Astrocyte (in vitro differentiated cells and primary cell): Measurements from ENCODE around the gene EIF5A2. TPM values are rescaled to one million over a fixed set of nuclear protein-coding genes. Genes with fewer than 3 reads are reported as not detected.
"Not testable (repeated sequence)": the region's sequence is repeated elsewhere in the genome, so short reads cannot be mapped to it uniquely, and the experiment has no call there.

Experiments
- DNase-seq: peaks from one replicate; pipeline ENCODE4 v3.0.0-alpha.2; 2010; ENCODE audit warnings: low read depth
- FAIRE-seq: peaks from 2 replicates; lab custom pipeline; 2011; peaks lifted over from hg19 to GRCh38; lab: Jason Lieb, UNC
- H2AFZ ChIP-seq: 2 replicates; pipeline ENCODE4 v1.6.0; 2012; ENCODE audit warnings: low read depth, low read length, inconsistent platforms
- H3K27ac ChIP-seq: 2 replicates; pipeline ENCODE4 v1.5.1; 2011; ENCODE audit warnings: low read depth, low read length, inconsistent platforms
- H3K27me3 ChIP-seq: 2 replicates; pipeline ENCODE4 v1.6.0; 2011; ENCODE audit warnings: low read length, inconsistent platforms; ENCODE audit not compliant: insufficient read depth
- H3K36me3 ChIP-seq: 2 replicates; pipeline ENCODE4 v1.5.1; 2011; ENCODE audit warnings: low read length, inconsistent platforms; ENCODE audit not compliant: insufficient read depth
- H3K4me1 ChIP-seq: 2 replicates; pipeline ENCODE4 v1.5.1; 2011; ENCODE audit warnings: low read length, inconsistent platforms; ENCODE audit not compliant: insufficient read depth
- H3K4me2 ChIP-seq: 2 replicates; pipeline ENCODE4 v1.6.0; 2012; ENCODE audit warnings: low read length, inconsistent platforms
- H3K4me3 ChIP-seq: 2 replicates; pipeline ENCODE4 v1.5.1; 2011; ENCODE audit warnings: low read depth, mild to moderate bottlenecking, low read length, inconsistent platforms; ENCODE audit not compliant: insufficient read depth
- H3K79me2 ChIP-seq: 2 replicates; pipeline ENCODE4 v1.6.0; 2012; ENCODE audit warnings: mild to moderate bottlenecking, low read length, inconsistent platforms; ENCODE audit not compliant: insufficient read depth
- H3K9ac ChIP-seq: 2 replicates; pipeline ENCODE4 v1.6.0; 2012; ENCODE audit warnings: mild to moderate bottlenecking, low read length, inconsistent platforms
- H3K9me3 ChIP-seq: 2 replicates; pipeline ENCODE4 v1.5.1; 2012; ENCODE audit warnings: low read depth, mild to moderate bottlenecking, low read length, inconsistent platforms; ENCODE audit not compliant: insufficient read depth
- H4K20me1 ChIP-seq: 2 replicates; pipeline ENCODE4 v1.6.0; 2012; ENCODE audit warnings: low read length, inconsistent platforms; ENCODE audit not compliant: insufficient read depth
- H3K27ac Mint-ChIP-seq: one replicate; pipeline ENCODE4 v1.8.0; 2021; ENCODE audit warnings: mild to moderate bottlenecking, mixed read lengths; ENCODE audit not compliant: unreplicated experiment
- H3K27me3 Mint-ChIP-seq: one replicate; pipeline ENCODE4 v1.8.0; 2021; ENCODE audit warnings: low read depth, mixed read lengths; ENCODE audit not compliant: unreplicated experiment
- H3K36me3 Mint-ChIP-seq: one replicate; pipeline ENCODE4 v1.8.0; 2021; ENCODE audit warnings: low read depth, mixed read lengths; ENCODE audit not compliant: unreplicated experiment
- H3K4me1 Mint-ChIP-seq: one replicate; pipeline ENCODE4 v1.8.0; 2021; ENCODE audit warnings: low read depth, mixed read lengths; ENCODE audit not compliant: unreplicated experiment
- H3K4me3 Mint-ChIP-seq: one replicate; pipeline ENCODE4 v1.8.0; 2021; ENCODE audit warnings: mild to moderate bottlenecking, moderate library complexity, mixed read lengths; ENCODE audit not compliant: unreplicated experiment
- H3K9me3 Mint-ChIP-seq: one replicate; pipeline ENCODE4 v1.8.0; 2021; ENCODE audit warnings: mild to moderate bottlenecking, mixed read lengths; ENCODE audit not compliant: unreplicated experiment
- CTCF ChIP-seq: IDR thresholded peaks from 2 replicates; pipeline ENCODE4 v1.5.1; 2011; ENCODE audit warnings: low read depth, mild to moderate bottlenecking, inconsistent platforms, low read length, moderate library complexity; ENCODE audit not compliant: insufficient read depth
- EZH2 ChIP-seq: IDR thresholded peaks from 2 replicates; pipeline ENCODE4 v1.6.1; 2012; ENCODE audit warnings: mild to moderate bottlenecking, low read length, inconsistent platforms; ENCODE audit not compliant: insufficient read depth
- total RNA-seq: library from RNA; stranded (reverse); gene quantifications from 2 replicates; pipeline ENCODE4 v1.2.1, GENCODE V29; 2021

The EIF5A2 gene
- total RNA-seq, 1 donor from 2014 or later: 18.6 TPM

DNA sequence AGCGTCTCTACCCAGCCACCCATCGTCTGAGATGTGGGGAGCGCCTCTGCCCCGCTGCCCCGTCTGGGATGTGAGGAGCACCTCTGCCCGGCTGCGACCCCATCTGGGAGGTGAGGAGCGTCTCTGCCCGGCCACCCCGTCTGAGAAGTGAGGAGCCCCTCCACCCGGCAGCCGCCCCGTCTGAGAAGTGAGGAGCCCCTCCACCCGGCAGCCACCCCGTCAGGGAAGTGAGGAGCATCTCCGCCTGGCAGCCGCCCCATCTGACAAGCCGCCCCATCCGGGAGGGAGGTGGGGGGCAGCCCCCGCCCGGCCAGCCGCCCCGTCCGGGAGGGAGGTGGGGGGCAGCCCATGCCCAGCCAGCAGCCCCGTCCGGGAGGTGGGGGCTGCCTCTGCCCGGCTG lies 15.1 kb upstream of the EIF5A2 start:
- H3K9me3 Mint-ChIP-seq: peaks cover 24% of the 10 kb centered on the region
- H4K20me1 ChIP-seq, H2AFZ ChIP-seq, H3K79me2 ChIP-seq, H3K9me3 ChIP-seq, H3K36me3 Mint-ChIP-seq, H3K9ac ChIP-seq, H3K4me3 Mint-ChIP-seq, FAIRE-seq, H3K27me3 ChIP-seq, H3K4me1 ChIP-seq, H3K4me1 Mint-ChIP-seq, DNase-seq, H3K27me3 Mint-ChIP-seq, H3K4me3 ChIP-seq, H3K27ac Mint-ChIP-seq, H3K4me2 ChIP-seq, H3K27ac ChIP-seq, H3K36me3 ChIP-seq: not testable (repeated sequence)

DNA sequence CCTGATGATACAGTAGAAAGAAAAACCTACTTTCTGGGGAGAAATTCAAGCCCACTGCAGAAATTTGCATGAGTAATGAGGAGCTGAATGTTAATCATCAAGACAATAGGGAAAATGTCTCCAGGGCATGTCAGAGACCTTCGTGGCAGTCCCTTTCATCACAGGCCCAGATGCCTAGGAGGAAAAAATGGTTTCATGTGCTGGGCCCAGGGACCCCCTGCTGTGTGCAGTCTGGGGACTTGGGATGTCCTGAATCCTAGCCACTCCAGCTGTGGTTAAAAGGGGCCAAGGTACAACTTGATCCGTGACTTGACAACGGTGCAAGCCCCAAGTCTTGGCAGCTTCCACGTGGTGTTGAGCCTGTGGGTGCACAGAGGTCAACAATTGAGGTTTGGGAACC lies 10.3 kb upstream of the EIF5A2 start:
- Mint-ChIP-seq H3K9me3 (peaks cover 29% of the 10 kb centered on the region), H3K4me1 (no peaks in the 10 kb centered on the region), H3K27me3 (peaks cover 2% of the 10 kb centered on the region), H3K4me3 (no peak overlapping the region), H3K27ac (no peak overlapping the region), H3K36me3 (no peaks in the 10 kb centered on the region)
- H3K9ac ChIP-seq: no peak overlapping the region
- H3K27me3 ChIP-seq: no peaks in the 10 kb centered on the region
- no peak overlapping the region for H3K27ac ChIP-seq
- H3K9me3 ChIP-seq: no peaks in the 10 kb centered on the region
- H3K4me3 ChIP-seq: no peak overlapping the region
- no peaks in the 10 kb centered on the region for H4K20me1 ChIP-seq
- H3K4me1 ChIP-seq: no peaks in the 10 kb centered on the region
- FAIRE-seq (no peak), DNase-seq (no peak)
- H2AFZ ChIP-seq: no peak overlapping the region
- no peaks in the 10 kb centered on the region for H3K79me2 ChIP-seq
- H3K36me3 ChIP-seq: no peaks in the 10 kb centered on the region
- TF ChIP-seq CTCF (no peak), EZH2 (no peak)
- no peak overlapping the region for H3K4me2 ChIP-seq

DNA sequence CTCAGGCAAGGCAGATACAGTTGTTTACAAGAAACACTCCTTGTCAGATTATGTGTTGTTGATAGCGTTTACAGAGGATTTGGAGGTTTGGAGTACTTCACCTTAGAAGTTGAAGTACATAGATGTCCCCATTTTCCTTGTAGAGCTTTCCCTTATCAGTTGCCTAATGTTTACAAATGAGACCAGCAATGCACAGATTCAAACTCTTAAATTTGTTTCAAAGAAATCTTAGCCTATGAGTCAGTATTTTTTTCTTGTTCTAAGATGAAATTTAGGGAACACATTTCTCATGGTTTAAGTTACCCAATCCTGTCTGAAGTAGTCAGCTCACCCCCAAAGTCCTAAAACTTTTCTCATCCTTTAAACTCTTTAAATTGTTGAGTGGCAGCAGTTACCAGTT lies 6.3 kb upstream of the EIF5A2 start:
- no peak for FAIRE-seq

More for the DNA sequence above, 6.3 kb upstream of the EIF5A2 start:
- H4K20me1 ChIP-seq: no peaks in the 10 kb centered on the region
- no peak overlapping the region for H3K27ac ChIP-seq
- peaks cover 4% of the 10 kb centered on the region for H3K9me3 ChIP-seq
- no peak overlapping the region for H3K4me2 ChIP-seq
- H3K36me3 ChIP-seq: no peaks in the 10 kb centered on the region
- Mint-ChIP-seq H3K27ac (no peak overlapping the region), H3K36me3 (no peaks in the 10 kb centered on the region), H3K4me3 (no peak overlapping the region), H3K27me3 (no peaks in the 10 kb centered on the region), H3K9me3 (peaks cover 5% of the 10 kb centered on the region), H3K4me1 (no peaks in the 10 kb centered on the region)
- no peak overlapping the region for H3K4me3 ChIP-seq
- H3K4me1 ChIP-seq: no peaks in the 10 kb centered on the region
- H3K9ac ChIP-seq: no peak overlapping the region
- no peak for DNase-seq
- H3K79me2 ChIP-seq: no peaks in the 10 kb centered on the region
- H3K27me3 ChIP-seq: no peaks in the 10 kb centered on the region
- TF ChIP-seq CTCF (no peak), EZH2 (no peak)
- no peak overlapping the region for H2AFZ ChIP-seq
